MG63 (cell line): ENCODE results near the gene RPP25L. TPM values are rescaled to one million over a fixed set of nuclear protein-coding genes. Genes with fewer than 3 reads are reported as not detected.

Source experiments
- DNase-seq: peaks from one replicate; pipeline ENCODE4 v3.0.0-alpha.2; 2020
- H3K27me3 ChIP-seq: fragments of 250-450 bp; sonication (Bioruptor Pico); 2 replicates; pipeline ENCODE4 v1.5.1; 2020; ENCODE audit warnings: mild to moderate bottlenecking, moderate library complexity
- H3K36me3 ChIP-seq: fragments of 250-450 bp; sonication (Bioruptor Pico); 2 replicates; pipeline ENCODE4 v1.5.1; 2020; ENCODE audit warnings: mild to moderate bottlenecking, moderate library complexity
- H3K4me3 ChIP-seq: fragments of 250-450 bp; sonication (Bioruptor Pico); 2 replicates; pipeline ENCODE4 v1.5.1; 2020; ENCODE audit warnings: mild to moderate bottlenecking, moderate library complexity
- H3K9me3 ChIP-seq: fragments of 250-450 bp; sonication (Bioruptor Pico); 2 replicates; pipeline ENCODE4 v1.5.1; 2020; ENCODE audit warnings: mild to moderate bottlenecking, moderate library complexity
- total RNA-seq: library from RNA; depleted of rRNA; stranded (reverse); fragments of >200 nt; shearing (Covaris generic); gene quantifications from 2 replicates; pipeline ENCODE4 v1.2.3, GENCODE V29; 2014; ENCODE audit warnings: low replicate concordance

Gene RPP25L
- total RNA-seq, 1 experiment from 2014 or later, result 30.0 TPM

GRCh38 chr9:34627716-34628655, 16.1 kb upstream of the RPP25L start:
- no peak for DNase-seq
- H3K36me3 ChIP-seq, result no peaks in the 10 kb centered on the region
- no peak overlapping the region for H3K4me3 ChIP-seq
- H3K9me3 ChIP-seq, result no peaks in the 10 kb centered on the region
- peaks cover 18% of the 10 kb centered on the region for H3K27me3 ChIP-seq

DNA sequence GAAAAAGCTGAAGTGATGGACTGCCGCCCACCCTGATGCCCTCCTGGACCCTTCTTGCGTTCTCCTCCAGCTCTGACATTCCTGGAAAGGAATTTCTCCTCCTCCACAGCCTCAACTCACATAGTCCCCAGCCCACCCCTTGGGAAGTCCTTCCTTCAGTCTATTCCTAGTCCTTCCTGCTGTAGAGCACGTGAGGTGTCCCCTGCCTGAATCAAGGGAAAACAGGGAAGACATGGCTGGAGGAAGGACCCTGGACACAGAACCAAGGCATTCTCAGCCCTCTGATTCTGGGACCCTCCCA, 13.2 kb upstream of the RPP25L start:
- DNase-seq, result no peak
- Histone ChIP-seq H3K9me3 (no peaks in the 10 kb centered on the region), H3K36me3 (no peaks in the 10 kb centered on the region), H3K27me3 (peaks cover 17% of the 10 kb centered on the region), H3K4me3 (no peak overlapping the region)

DNA sequence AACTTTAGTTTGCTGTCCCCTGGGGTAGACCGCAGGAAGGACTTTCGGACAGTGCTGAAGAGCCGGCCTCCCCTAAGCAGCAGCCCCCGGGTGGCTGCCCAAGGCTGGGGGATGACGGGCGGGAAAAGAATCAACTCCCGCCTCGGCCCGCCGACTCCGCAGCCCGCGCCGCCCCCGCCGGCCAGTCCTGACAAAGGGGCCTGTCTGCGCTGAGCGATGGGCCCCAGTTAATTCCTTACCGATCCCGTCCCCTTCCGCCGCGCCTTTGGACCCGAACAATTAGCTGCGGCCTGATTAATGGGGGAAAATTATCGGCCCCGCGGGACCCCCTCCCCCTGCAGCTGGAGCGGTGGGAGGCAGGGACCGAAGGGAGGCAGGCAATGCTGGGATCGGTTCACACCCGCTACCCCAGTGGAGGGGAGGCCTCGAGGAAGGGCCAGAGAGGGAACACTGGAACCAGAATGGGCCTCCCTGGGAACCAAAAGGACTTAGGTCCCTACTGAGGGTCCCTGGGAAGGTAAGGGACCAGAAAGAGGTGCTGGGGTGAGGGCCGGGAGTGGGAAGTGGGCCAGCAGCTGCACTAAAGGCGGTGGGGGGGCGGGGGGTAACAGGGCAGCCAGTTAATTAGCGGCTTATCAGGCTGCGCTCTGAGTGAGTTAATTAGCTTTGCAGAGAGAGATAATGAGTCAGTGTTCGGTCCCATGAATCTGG, 12.7 kb upstream of the RPP25L start:
- no peak for DNase-seq
- H3K9me3 ChIP-seq, result no peaks in the 10 kb centered on the region
- peaks cover 13% of the 10 kb centered on the region for H3K27me3 ChIP-seq
- H3K4me3 ChIP-seq, result no peak overlapping the region
- H3K36me3 ChIP-seq, result no peaks in the 10 kb centered on the region

GRCh38 chr9:34623374-34624235, 11.7 kb upstream of the RPP25L start:
- Histone ChIP-seq H3K36me3 (no peaks in the 10 kb centered on the region), H3K4me3 (no peak overlapping the region), H3K9me3 (no peaks in the 10 kb centered on the region), H3K27me3 (peaks cover 6% of the 10 kb centered on the region)
- DNase-seq, result no peak

DNA sequence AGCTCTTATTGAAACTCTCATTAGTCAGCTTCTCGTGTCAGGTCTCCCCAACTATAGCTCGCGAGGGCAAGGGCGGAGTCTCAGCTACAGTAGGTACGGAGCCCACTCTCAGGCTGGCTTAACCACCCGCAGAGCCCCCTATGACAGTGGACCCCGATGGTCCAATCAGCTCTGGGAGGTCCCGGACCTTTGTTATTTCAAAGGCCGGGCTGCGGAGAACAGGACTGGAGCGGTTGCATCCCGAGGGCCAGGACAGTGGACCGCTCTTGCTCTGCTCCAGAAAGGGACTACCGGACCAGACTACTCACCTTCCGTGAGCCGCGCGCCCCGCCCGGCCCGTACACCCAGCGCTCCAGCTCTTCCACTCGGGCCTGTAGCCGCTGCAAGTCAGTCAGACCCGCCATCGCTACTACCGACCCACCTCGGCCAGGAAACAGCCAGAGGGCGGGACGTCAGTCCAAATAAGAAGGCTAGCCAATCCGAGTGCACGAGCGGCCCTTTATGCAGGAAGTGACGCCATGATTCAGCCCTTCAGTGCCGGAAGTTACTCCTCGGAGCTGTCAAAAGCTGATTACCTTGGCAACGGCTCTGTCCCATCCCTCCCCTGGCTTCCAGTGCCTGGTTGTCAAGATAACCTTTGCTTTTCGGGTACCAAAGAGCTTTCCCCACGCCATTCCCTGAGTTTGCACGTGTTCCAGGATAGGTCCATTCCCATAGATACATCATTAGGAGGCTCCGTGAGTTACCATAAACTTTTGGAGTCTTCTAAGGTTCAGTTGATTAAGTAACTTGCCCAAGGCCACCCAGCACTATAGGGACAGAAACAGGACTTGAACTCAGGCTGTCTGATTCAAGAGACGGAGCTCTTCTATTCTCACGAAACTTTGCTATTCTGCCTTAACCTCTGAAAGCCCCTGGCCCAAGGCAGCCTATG, 8.4 kb upstream of the RPP25L start, which contains the start of gene DCTN3:
Gene DCTN3 (minus strand): TSS at position 435 of the 934 bp plus-strand sequence. CDS start 31 bp downstream, at position 404.
- H3K27me3 ChIP-seq, result no peaks in the 10 kb centered on the region
- peak within 1 kb of the TSS; percentile 84 for H3K4me3 ChIP-seq
- peak; percentile 88 for DNase-seq
- no peaks in the 10 kb centered on the region for H3K9me3 ChIP-seq
- H3K36me3 ChIP-seq, result peaks cover 4% of the 10 kb centered on the region; the same call in 1 of the 2 replicates

GRCh38 chr9:34615132-34615531, 3.2 kb upstream of the RPP25L start:
- no peak overlapping the region for H3K4me3 ChIP-seq
- DNase-seq, result no peak
- H3K9me3 ChIP-seq, result no peaks in the 10 kb centered on the region
- H3K27me3 ChIP-seq, result no peaks in the 10 kb centered on the region
- H3K36me3 ChIP-seq, result peaks cover 4% of the 10 kb centered on the region; the same call in 1 of the 2 replicates

- peak; percentile 53 for DNase-seq
- no peaks in the 10 kb centered on the region for H3K9me3 ChIP-seq
- peaks cover 4% of the 10 kb centered on the region; the same call in 1 of the 2 replicates for H3K36me3 ChIP-seq
- no peaks in the 10 kb centered on the region for H3K27me3 ChIP-seq
- H3K4me3 ChIP-seq, result peak overlapping the region; percentile 71
These were observed 992 bp upstream of the RPP25L start for GRCh38 chr9:34612788-34613390.

GRCh38 chr9:34611251-34611810, 566 bp downstream of the RPP25L start:
- Histone ChIP-seq H3K36me3 (no peaks in the 10 kb centered on the region), H3K9me3 (no peaks in the 10 kb centered on the region), H3K4me3 (peak overlapping the region; percentile 71), H3K27me3 (no peaks in the 10 kb centered on the region)
- no peak for DNase-seq

GRCh38 chr9:34610434-34611206, 1.3 kb downstream of the RPP25L start:
- Histone ChIP-seq H3K4me3 (no peak overlapping the region), H3K36me3 (no peaks in the 10 kb centered on the region)
- no peak for DNase-seq

DNA sequence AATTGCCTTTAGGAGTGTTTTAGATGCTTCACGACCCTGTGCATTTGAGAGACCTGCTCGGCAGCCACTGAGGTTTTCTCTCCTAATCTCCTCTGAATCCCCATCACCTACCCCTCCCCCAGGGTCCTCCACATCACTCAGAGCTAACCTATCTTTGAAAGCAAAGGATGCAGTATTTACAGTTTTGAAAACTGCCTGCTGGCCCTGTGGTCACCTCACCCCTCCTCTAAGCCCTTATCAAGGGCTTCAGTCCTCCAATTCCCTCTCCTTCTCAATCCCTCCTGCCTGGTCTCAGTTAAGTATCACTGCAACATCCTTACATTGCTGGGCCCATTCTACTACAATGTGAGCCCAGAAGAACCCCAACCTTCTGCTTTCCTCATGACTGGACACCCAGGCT, 4.6 kb downstream of the RPP25L start:
- Histone ChIP-seq H3K9me3 (no peaks in the 10 kb centered on the region), H3K4me3 (no peak overlapping the region), H3K36me3 (no peaks in the 10 kb centered on the region), H3K27me3 (no peaks in the 10 kb centered on the region)
- no peak for DNase-seq

More at GRCh38 chr9:34610434-34611206, 1.3 kb downstream of the RPP25L start:
- no peaks in the 10 kb centered on the region for H3K9me3 ChIP-seq
- no peaks in the 10 kb centered on the region for H3K27me3 ChIP-seq

DNA sequence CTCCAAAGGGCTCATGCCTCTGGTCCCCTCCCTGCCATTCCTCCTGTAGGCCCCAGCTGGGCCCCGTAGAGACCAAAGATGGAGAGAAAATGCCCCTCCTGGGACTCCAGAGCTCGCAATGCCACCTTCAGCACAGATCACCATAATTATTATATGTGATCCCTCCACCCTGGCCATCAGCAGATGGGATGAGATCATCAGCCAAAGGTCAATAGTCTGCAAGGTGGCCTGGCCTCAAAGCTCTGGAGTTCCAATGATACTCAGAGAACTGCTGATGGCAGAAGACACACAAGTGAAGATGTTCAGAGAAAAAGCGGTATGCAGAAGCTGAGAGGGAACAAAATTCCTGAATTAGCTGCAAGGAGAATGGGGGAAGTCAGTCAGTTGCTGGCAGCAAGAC, 5.0 kb downstream of the RPP25L start:
- no peak overlapping the region for H3K4me3 ChIP-seq
- no peaks in the 10 kb centered on the region for H3K36me3 ChIP-seq
- DNase-seq, result no peak
- H3K27me3 ChIP-seq, result no peaks in the 10 kb centered on the region
- no peaks in the 10 kb centered on the region for H3K9me3 ChIP-seq

- H3K27me3 ChIP-seq, result no peaks in the 10 kb centered on the region
- DNase-seq, result no peak
- no peaks in the 10 kb centered on the region for H3K9me3 ChIP-seq
- no peaks in the 10 kb centered on the region for H3K36me3 ChIP-seq
- no peak overlapping the region for H3K4me3 ChIP-seq
These were observed 5.7 kb downstream of the RPP25L start for GRCh38 chr9:34606190-34606589.

DNA sequence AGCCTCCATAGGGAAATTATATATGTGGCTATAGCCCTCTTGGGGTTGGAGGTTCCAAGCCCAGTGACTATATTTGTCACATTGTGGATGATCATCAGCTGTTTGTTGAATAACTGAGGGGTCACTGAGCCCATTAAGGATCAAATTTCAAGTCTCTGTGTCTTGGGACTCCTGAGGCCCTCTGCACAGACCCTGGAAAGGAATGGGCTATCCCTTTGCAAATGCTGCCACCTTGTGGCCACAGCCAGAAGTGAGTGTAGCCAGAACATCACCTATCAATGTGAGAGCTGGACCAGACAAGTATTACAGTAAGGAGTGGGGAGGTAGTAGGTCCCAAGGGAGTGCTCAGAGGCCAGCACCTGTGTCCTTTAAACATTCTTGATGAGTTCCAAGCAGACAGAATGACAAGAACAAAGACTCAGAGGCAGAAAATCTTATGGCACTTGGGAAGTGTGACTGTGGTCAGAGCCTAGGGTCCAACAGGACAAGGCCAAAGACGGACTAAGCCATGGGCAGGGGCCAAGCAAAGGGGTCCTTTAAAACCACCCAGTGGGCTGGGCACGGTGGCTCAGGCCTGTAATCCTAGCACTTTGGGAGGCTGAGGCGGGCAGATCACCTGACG, 8.2 kb downstream of the RPP25L start:
- DNase-seq, result peak; percentile 41
- no peak overlapping the region for H3K4me3 ChIP-seq
- no peaks in the 10 kb centered on the region for H3K36me3 ChIP-seq
- no peaks in the 10 kb centered on the region for H3K9me3 ChIP-seq
- H3K27me3 ChIP-seq, result no peaks in the 10 kb centered on the region

- DNase-seq, result no peak
- Histone ChIP-seq H3K9me3 (no peaks in the 10 kb centered on the region), H3K36me3 (no peaks in the 10 kb centered on the region), H3K27me3 (no peaks in the 10 kb centered on the region), H3K4me3 (no peak overlapping the region)
These were observed 9.8 kb downstream of the RPP25L start for GRCh38 chr9:34601937-34602573.
